Liver (tissue), 9 donors: ENCODE measurements around the gene WDR7. TPM values are rescaled to one million over a fixed set of nuclear protein-coding genes. Genes with fewer than 3 reads are reported as not detected.

Experiments
- DNase-seq: peaks from one replicate; pipeline ENCODE4 v3.0.0-alpha.2; 2017; ENCODE audit warnings: low spot score
- H3K27ac ChIP-seq, 2 donors: one replicate each; pipeline ENCODE4 v1.7.0; 2013; ENCODE audit warnings: inconsistent platforms in 2 of 2, low read length in 2 of 2, control low read depth in 1 of 2, low read depth in 1 of 2, mild to moderate bottlenecking in 1 of 2
- H3K27me3 ChIP-seq, 4 donors: one replicate each; pipeline versions ENCODE4 v1.6.1 to v1.7.0; 2013; ENCODE audit warnings: low read length in 3 of 4, inconsistent platforms in 1 of 4, mild to moderate bottlenecking in 1 of 4, moderate library complexity in 1 of 4; ENCODE audit not compliant: control insufficient read depth in 4 of 4, insufficient read depth in 4 of 4
- H3K36me3 ChIP-seq, 4 donors: one replicate each; pipeline versions ENCODE4 v1.6.1 to v1.7.0; 2013; ENCODE audit warnings: low read length in 3 of 4, mild to moderate bottlenecking in 3 of 4, low read depth in 1 of 4, moderate library complexity in 1 of 4; ENCODE audit not compliant: control insufficient read depth in 4 of 4, insufficient read depth in 3 of 4
- H3K4me1 ChIP-seq, 4 donors: one replicate each; pipeline versions ENCODE4 v1.6.1 to v1.7.0; 2013; ENCODE audit warnings: low read length in 3 of 4, mild to moderate bottlenecking in 3 of 4, moderate library complexity in 1 of 4; ENCODE audit not compliant: control insufficient read depth in 4 of 4, insufficient read depth in 4 of 4
- H3K4me3 ChIP-seq, 3 donors: one replicate each; pipeline versions ENCODE4 v1.6.1 to v1.7.0; 2013; ENCODE audit warnings: low read length in 3 of 3, control low read depth in 1 of 3, low read depth in 1 of 3, mild to moderate bottlenecking in 1 of 3
- H3K9ac ChIP-seq, 2 donors: one replicate each; pipeline ENCODE4 v1.7.0; 2013; ENCODE audit warnings: low read length in 2 of 2, mild to moderate bottlenecking in 2 of 2, moderate library complexity in 2 of 2, control low read depth in 1 of 2, low read depth in 1 of 2
- H3K9me3 ChIP-seq, 4 donors: one replicate each; pipeline versions ENCODE4 v1.6.1 to v1.7.0; 2013; ENCODE audit warnings: low read length in 3 of 4; ENCODE audit not compliant: control insufficient read depth in 4 of 4
- EGR1 ChIP-seq, 2 donors: IDR thresholded peaks; 2 replicates each; pipeline ENCODE4 v1.6.1; 2016 to 2018; ENCODE audit warnings: antibody characterized with exemption in 2 of 2, low read depth in 2 of 2
- FOXA1 ChIP-seq: IDR thresholded peaks from 2 replicates; pipeline ENCODE4 v1.6.1; 2016; ENCODE audit warnings: antibody characterized with exemption
- GABPA ChIP-seq, 2 donors: IDR thresholded peaks in 1 of 2; conservative IDR thresholded peaks in 1 of 2; 2 replicates each; pipeline ENCODE4 v1.6.1; 2016; ENCODE audit warnings: antibody characterized with exemption in 2 of 2, mild to moderate bottlenecking in 1 of 2, moderate library complexity in 1 of 2
- HNF4A ChIP-seq, 2 donors: conservative IDR thresholded peaks; 2 replicates each; pipeline ENCODE4 v1.6.1; 2016; ENCODE audit warnings: antibody characterized with exemption in 2 of 2, mild to moderate bottlenecking in 2 of 2
- HNF4G ChIP-seq: IDR thresholded peaks from 2 replicates; pipeline ENCODE4 v1.6.1; 2016; ENCODE audit warnings: antibody characterized with exemption
- JUND ChIP-seq, 2 donors: IDR thresholded peaks; 2 replicates each; pipeline ENCODE4 v1.6.1; 2016; ENCODE audit warnings: antibody characterized with exemption in 2 of 2
- SP1 ChIP-seq: IDR thresholded peaks from 2 replicates; pipeline ENCODE4 v1.6.1; 2018; ENCODE audit warnings: antibody characterized with exemption, mild to moderate bottlenecking
- TAF1 ChIP-seq: conservative IDR thresholded peaks from 2 replicates; pipeline ENCODE4 v1.6.1; 2016; ENCODE audit warnings: antibody characterized with exemption, mild to moderate bottlenecking
- YY1 ChIP-seq: IDR thresholded peaks from 2 replicates; pipeline ENCODE4 v1.6.1; 2016; ENCODE audit warnings: antibody characterized with exemption, mild to moderate bottlenecking
- WGBS: extraction: QIAGEN DNeasy Blood & Tissue Kit; methylation state at CpG from one replicate; pipeline ENCODE4 v1.1.7; 2013; 5-methylcytosine and 5-hydroxymethylcytosine counted together
- polyA plus RNA-seq, 2 donors: library from polyadenylated mRNA; stranded (reverse) in 1 of 2; unstranded in 1 of 2; fragments of 200-250 nt in 1 of 2; fragments of >200 nt in 1 of 2; fragmentation: Nextera tagmentation in 1 of 2; extraction: Ambion mirVana in 1 of 2; gene quantifications; one replicate each; pipeline versions ENCODE4 v1.2.1 to v1.2.3, GENCODE V29; 2013 to 2015
- total RNA-seq, 2 donors: library from RNA; depleted of rRNA; stranded (reverse); fragments of >200 nt; gene quantifications; one replicate each; pipeline ENCODE4 v1.2.3, GENCODE V29; 2014
- TF ChIP-seq, protein P1 (sequence below): IDR thresholded peaks from 2 replicates; pipeline ENCODE4 v1.6.1; 2016; ENCODE audit warnings: antibody characterized with exemption, mild to moderate bottlenecking
- TF ChIP-seq, protein P2 (sequence below): IDR thresholded peaks from 2 replicates; pipeline ENCODE4 v1.6.1; 2016; ENCODE audit warnings: antibody characterized with exemption
- TF ChIP-seq, protein P3 (sequence below): IDR thresholded peaks from 2 replicates; pipeline ENCODE4 v1.6.1; 2016; ENCODE audit warnings: antibody characterized with exemption
- TF ChIP-seq, protein P4 (sequence below): IDR thresholded peaks from 2 replicates; pipeline ENCODE4 v1.6.1; 2016; ENCODE audit warnings: antibody characterized with exemption
- donor health status: healthy.
- donor health status: healthy.
- donor health status: healthy.
- donor health status: healthy.
- donor health status: healthy.

Gene WDR7
- total and polyA plus RNA-seq, 4 donors, result 4.5 to 26.6 (median 13.2) TPM

DNA sequence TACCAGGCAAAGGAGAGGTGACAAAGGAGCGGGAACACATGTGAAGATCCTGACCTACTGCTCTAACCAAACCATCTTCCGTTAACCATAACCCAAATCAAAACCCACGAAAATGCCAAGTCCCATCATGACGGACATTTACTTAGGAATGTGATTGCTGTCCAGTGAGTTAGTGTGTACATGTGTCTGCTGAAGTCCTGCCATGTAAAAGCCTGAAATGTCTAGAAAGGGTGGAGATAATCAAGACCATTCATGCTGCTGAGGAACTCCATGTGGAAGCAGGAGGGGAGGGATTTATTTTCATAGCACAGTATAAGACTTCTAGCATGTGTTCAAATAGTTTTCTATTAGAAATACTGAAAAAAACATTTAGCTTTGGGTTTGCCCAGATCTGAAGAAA, 358.7 kb downstream of the WDR7 start:
- WGBS, result 97% methylated on average over 4 of the region's 4 CpGs
- H3K36me3 ChIP-seq, result peaks cover 0 to 2% (median 0%) of the 10 kb centered on the region in 4 donors
- no peaks in the 10 kb centered on the region for H3K27me3 ChIP-seq
- no peak overlapping the region for H3K4me3 ChIP-seq
- no peaks in the 10 kb centered on the region for H3K9me3 ChIP-seq
- no peak for DNase-seq
- no peaks in the 10 kb centered on the region for H3K4me1 ChIP-seq
- H3K9ac ChIP-seq, result no peak overlapping the region
- H3K27ac ChIP-seq, result no peak overlapping the region
- TF ChIP-seq FOXA1, result no peak
- TF ChIP-seq, protein P1, sequence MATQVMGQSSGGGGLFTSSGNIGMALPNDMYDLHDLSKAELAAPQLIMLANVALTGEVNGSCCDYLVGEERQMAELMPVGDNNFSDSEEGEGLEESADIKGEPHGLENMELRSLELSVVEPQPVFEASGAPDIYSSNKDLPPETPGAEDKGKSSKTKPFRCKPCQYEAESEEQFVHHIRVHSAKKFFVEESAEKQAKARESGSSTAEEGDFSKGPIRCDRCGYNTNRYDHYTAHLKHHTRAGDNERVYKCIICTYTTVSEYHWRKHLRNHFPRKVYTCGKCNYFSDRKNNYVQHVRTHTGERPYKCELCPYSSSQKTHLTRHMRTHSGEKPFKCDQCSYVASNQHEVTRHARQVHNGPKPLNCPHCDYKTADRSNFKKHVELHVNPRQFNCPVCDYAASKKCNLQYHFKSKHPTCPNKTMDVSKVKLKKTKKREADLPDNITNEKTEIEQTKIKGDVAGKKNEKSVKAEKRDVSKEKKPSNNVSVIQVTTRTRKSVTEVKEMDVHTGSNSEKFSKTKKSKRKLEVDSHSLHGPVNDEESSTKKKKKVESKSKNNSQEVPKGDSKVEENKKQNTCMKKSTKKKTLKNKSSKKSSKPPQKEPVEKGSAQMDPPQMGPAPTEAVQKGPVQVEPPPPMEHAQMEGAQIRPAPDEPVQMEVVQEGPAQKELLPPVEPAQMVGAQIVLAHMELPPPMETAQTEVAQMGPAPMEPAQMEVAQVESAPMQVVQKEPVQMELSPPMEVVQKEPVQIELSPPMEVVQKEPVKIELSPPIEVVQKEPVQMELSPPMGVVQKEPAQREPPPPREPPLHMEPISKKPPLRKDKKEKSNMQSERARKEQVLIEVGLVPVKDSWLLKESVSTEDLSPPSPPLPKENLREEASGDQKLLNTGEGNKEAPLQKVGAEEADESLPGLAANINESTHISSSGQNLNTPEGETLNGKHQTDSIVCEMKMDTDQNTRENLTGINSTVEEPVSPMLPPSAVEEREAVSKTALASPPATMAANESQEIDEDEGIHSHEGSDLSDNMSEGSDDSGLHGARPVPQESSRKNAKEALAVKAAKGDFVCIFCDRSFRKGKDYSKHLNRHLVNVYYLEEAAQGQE, result no peak
- TF ChIP-seq, protein P2, sequence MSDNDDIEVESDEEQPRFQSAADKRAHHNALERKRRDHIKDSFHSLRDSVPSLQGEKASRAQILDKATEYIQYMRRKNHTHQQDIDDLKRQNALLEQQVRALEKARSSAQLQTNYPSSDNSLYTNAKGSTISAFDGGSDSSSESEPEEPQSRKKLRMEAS, result no peak
- TF ChIP-seq JUND (IDR thresholded peaks at IDR 0.05), result no peak
- TF ChIP-seq SP1, result no peak
- no peak for TF ChIP-seq EGR1 (IDR thresholded peaks at IDR 0.05; ENCODE audit: low read depth in 2 of 2)
- TF ChIP-seq, protein P3, sequence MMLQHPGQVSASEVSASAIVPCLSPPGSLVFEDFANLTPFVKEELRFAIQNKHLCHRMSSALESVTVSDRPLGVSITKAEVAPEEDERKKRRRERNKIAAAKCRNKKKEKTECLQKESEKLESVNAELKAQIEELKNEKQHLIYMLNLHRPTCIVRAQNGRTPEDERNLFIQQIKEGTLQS, result no peak
- TF ChIP-seq GABPA (IDR thresholded peaks at IDR 0.05 in 1 of 2, conservative IDR thresholded peaks at IDR 0.05 in 1 of 2), result no peak
- TF ChIP-seq HNF4G, result no peak
- TF ChIP-seq HNF4A (conservative IDR thresholded peaks at IDR 0.05), result no peak
- no peak for TF ChIP-seq TAF1

DNA sequence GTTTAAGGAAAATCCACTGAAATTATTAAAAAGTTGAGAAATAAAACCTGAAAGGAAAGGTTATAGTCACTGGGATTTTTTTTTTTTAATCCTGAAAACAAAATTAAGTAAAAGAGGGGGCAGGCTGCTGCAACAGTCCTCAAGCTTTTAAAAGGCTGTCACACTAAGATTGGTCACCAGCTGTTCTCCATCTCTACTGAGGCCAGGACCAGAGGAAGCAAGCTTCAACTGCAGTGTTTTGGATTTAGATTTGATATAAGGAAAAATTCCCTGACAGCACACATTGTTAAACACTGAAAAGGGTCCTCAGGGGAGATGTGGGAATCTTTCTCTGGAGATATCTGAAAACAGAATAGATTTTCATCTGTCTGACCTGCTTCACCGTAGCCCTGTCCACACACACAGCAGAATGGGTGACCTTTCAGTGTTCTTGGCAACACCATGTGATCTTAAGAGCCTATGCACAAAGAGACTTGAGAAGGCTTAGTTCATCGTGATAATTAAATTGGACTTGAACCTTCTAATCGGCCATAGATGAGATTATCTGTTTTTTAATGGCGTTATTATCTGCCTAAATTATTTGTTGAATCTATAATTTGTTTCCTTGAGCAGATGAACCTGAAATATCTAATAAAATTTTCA, 363.7 kb downstream of the WDR7 start:
- no peaks in the 10 kb centered on the region for H3K4me1 ChIP-seq
- no peaks in the 10 kb centered on the region for H3K9me3 ChIP-seq
- TF ChIP-seq GABPA (IDR thresholded peaks at IDR 0.05 in 1 of 2, conservative IDR thresholded peaks at IDR 0.05 in 1 of 2) (no peak), HNF4A (conservative IDR thresholded peaks at IDR 0.05) (no peak), HNF4G (no peak), YY1 (no peak), FOXA1 (no peak), JUND (IDR thresholded peaks at IDR 0.05) (no peak)
- WGBS, result 86% methylated on average over 4 of the region's 4 CpGs
- no peaks in the 10 kb centered on the region for H3K27me3 ChIP-seq
- H3K27ac ChIP-seq, result no peak overlapping the region
- no peak overlapping the region for H3K4me3 ChIP-seq
- H3K9ac ChIP-seq, result no peak overlapping the region
- DNase-seq, result no peak
- peaks cover 0 to 2% (median 0%) of the 10 kb centered on the region in 4 donors for H3K36me3 ChIP-seq

DNA sequence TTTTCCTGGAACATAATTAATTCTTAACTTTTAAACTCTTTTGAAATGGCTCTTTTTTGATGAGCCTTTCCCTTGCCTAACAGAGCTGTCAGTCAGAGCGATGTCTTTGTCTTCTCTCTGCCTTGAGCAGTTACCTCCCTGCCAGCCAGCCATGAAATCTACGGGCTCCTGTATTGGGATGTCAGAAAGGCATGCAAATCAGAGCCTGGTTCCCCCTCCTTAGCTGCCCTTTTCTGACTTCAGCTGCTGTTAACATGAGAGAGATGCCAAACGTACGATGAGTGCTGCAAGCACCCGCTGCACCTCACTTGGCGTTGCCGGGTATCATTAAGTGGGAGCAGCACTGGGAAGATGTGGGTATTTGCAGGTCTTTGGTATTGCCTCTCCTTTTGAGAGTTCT, 364.3 kb downstream of the WDR7 start:
- peaks cover 0 to 2% (median 0%) of the 10 kb centered on the region in 4 donors for H3K36me3 ChIP-seq
- no peak overlapping the region for H3K4me3 ChIP-seq
- no peaks in the 10 kb centered on the region for H3K4me1 ChIP-seq
- WGBS, result 97% methylated on average over 7 of the region's 7 CpGs
- H3K9me3 ChIP-seq, result no peaks in the 10 kb centered on the region
- H3K9ac ChIP-seq, result no peak overlapping the region
- H3K27ac ChIP-seq, result no peak overlapping the region
- DNase-seq, result no peak
- H3K27me3 ChIP-seq, result no peaks in the 10 kb centered on the region
- TF ChIP-seq, protein P4, sequence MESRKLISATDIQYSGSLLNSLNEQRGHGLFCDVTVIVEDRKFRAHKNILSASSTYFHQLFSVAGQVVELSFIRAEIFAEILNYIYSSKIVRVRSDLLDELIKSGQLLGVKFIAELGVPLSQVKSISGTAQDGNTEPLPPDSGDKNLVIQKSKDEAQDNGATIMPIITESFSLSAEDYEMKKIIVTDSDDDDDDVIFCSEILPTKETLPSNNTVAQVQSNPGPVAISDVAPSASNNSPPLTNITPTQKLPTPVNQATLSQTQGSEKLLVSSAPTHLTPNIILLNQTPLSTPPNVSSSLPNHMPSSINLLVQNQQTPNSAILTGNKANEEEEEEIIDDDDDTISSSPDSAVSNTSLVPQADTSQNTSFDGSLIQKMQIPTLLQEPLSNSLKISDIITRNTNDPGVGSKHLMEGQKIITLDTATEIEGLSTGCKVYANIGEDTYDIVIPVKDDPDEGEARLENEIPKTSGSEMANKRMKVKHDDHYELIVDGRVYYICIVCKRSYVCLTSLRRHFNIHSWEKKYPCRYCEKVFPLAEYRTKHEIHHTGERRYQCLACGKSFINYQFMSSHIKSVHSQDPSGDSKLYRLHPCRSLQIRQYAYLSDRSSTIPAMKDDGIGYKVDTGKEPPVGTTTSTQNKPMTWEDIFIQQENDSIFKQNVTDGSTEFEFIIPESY, result no peak
- TF ChIP-seq TAF1, result no peak
- no peak for TF ChIP-seq HNF4G
- TF ChIP-seq, protein P2, result no peak
- TF ChIP-seq SP1, result no peak
- TF ChIP-seq, protein P1, result no peak
- no peak for TF ChIP-seq JUND (IDR thresholded peaks at IDR 0.05)
- TF ChIP-seq GABPA (IDR thresholded peaks at IDR 0.05 in 1 of 2, conservative IDR thresholded peaks at IDR 0.05 in 1 of 2), result no peak
